Suprapubic skin (tissue), 4 donors: Measurements from ENCODE around the gene EFCAB12. TPM values are rescaled to one million over a fixed set of nuclear protein-coding genes. Genes with fewer than 3 reads are reported as not detected.

Experiments
- DNase-seq, 2 donors: peaks; one replicate each; pipeline ENCODE4 v3.0.0-alpha.2; 2019; ENCODE audit warnings: low spot score in 2 of 2
- H3K27ac ChIP-seq: fragments of 200-600 bp; sonication (generic); one replicate; pipeline ENCODE4 v1.5.1; 2019
- H3K27me3 ChIP-seq: fragments of 200-600 bp; sonication (generic); one replicate; pipeline ENCODE4 v1.5.1; 2019
- H3K36me3 ChIP-seq: fragments of 200-600 bp; sonication (generic); one replicate; pipeline ENCODE4 v1.5.1; 2019
- H3K4me1 ChIP-seq: fragments of 200-600 bp; sonication (generic); one replicate; pipeline ENCODE4 v1.5.1; 2019
- H3K4me3 ChIP-seq: fragments of 200-600 bp; sonication (generic); one replicate; pipeline ENCODE4 v1.5.1; 2019; ENCODE audit warnings: mild to moderate bottlenecking
- H3K9me3 ChIP-seq: fragments of 200-600 bp; sonication (generic); one replicate; pipeline ENCODE4 v1.5.1; 2019
- EP300 ChIP-seq: sonication (generic); formaldehyde crosslinking; IDR thresholded peaks from one replicate; pipeline ENCODE4 v1.6.1; 2017; ENCODE audit warnings: antibody characterized with exemption
- POLR2A ChIP-seq, 2 donors: fragments of 450-650 bp; IDR thresholded peaks; one replicate each; pipeline ENCODE4 v1.6.1; 2017; ENCODE audit warnings: antibody characterized with exemption in 2 of 2, mild to moderate bottlenecking in 2 of 2, moderate library complexity in 2 of 2
- POLR2AphosphoS5 ChIP-seq, 3 donors: sonication (generic); formaldehyde crosslinking; IDR thresholded peaks; one replicate each; pipeline ENCODE4 v1.6.1; 2017; ENCODE audit warnings: antibody characterized with exemption in 3 of 3
- WGBS: methylation state at CpG from one replicate; pipeline ENCODE4 v1.1.5; 2018; 5-methylcytosine and 5-hydroxymethylcytosine counted together
- total RNA-seq, 4 donors: library from RNA; depleted of rRNA; stranded (reverse); fragments of >200 nt; gene quantifications; one replicate each; pipeline ENCODE4 v1.1.0, GENCODE V29; 2016
- TF ChIP-seq, protein P1 (sequence below), 2 donors: fragments of 200-600 bp in 1 of 2; fragments of 450-650 bp in 1 of 2; sonication (generic) in 1 of 2; IDR thresholded peaks; one replicate each; pipeline ENCODE4 v1.5.1; 2016 to 2019; ENCODE audit warnings: antibody characterized with exemption in 2 of 2, mild to moderate bottlenecking in 1 of 2, moderate library complexity in 1 of 2

EFCAB12 gene
- total RNA-seq, 4 donors from 2014 or later: 0.13 to 1.1 (median 0.23) TPM; not detected in 1

- TF ChIP-seq, protein P1, sequence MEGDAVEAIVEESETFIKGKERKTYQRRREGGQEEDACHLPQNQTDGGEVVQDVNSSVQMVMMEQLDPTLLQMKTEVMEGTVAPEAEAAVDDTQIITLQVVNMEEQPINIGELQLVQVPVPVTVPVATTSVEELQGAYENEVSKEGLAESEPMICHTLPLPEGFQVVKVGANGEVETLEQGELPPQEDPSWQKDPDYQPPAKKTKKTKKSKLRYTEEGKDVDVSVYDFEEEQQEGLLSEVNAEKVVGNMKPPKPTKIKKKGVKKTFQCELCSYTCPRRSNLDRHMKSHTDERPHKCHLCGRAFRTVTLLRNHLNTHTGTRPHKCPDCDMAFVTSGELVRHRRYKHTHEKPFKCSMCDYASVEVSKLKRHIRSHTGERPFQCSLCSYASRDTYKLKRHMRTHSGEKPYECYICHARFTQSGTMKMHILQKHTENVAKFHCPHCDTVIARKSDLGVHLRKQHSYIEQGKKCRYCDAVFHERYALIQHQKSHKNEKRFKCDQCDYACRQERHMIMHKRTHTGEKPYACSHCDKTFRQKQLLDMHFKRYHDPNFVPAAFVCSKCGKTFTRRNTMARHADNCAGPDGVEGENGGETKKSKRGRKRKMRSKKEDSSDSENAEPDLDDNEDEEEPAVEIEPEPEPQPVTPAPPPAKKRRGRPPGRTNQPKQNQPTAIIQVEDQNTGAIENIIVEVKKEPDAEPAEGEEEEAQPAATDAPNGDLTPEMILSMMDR (IDR thresholded peaks at IDR 0.05): no peak
- TF ChIP-seq POLR2A (IDR thresholded peaks at IDR 0.05) (no peak), EP300 (no peak), POLR2AphosphoS5 (IDR thresholded peaks at IDR 0.05) (no peak)
- Histone ChIP-seq H3K4me1 (peaks cover 53% of the 10 kb centered on the region), H3K4me3 (peak overlapping the region; percentile 61), H3K36me3 (peaks cover 18% of the 10 kb centered on the region), H3K27ac (peak overlapping the region; percentile 95), H3K27me3 (no peaks in the 10 kb centered on the region), H3K9me3 (no peaks in the 10 kb centered on the region)
- 22% methylated on average over 9 of the region's 9 CpGs for WGBS
- no peak for DNase-seq
Measured at GRCh38 chr3:129441215-129441614, 12.8 kb upstream of the EFCAB12 start.

DNA sequence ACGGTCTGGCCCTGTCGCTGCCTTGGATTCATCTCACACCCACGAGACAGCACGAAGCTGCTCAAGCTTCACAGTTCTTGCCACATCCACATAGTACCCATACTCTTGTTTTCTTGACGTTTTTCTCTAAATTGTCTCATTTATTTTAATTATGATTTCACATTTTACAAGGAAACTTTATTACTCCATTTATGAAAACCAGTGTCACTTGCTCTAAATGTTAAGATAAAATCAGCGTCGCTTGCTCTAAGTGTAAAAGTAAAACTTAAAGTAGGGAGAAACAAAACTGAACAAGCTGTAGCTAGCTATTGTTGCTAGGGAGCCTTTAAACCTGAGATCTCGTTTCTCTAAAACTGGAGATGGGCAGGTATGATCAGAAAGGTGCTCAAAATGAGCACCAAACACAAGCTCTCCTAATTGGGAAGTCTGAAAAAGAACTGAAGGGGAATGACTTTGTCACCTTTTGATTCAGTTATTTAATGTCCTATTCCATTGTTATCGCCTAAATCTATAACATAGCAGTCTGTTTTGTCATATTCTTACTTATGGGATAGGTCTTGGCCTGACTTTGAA is 12.3 kb upstream of the EFCAB12 start:
- Histone ChIP-seq H3K9me3 (no peaks in the 10 kb centered on the region), H3K27me3 (no peaks in the 10 kb centered on the region), H3K4me1 (peaks cover 58% of the 10 kb centered on the region), H3K36me3 (peaks cover 21% of the 10 kb centered on the region), H3K4me3 (peak overlapping the region; percentile 61), H3K27ac (peak overlapping the region; percentile 95)
- 3% methylated on average over 9 of the region's 9 CpGs for WGBS
- DNase-seq: no peak
- TF ChIP-seq POLR2AphosphoS5 (IDR thresholded peaks at IDR 0.05): no peak
- no peak for TF ChIP-seq EP300
- TF ChIP-seq, protein P1 (IDR thresholded peaks at IDR 0.05): no peak
- TF ChIP-seq POLR2A (IDR thresholded peaks at IDR 0.05): no peak

- under 1% methylated on average over 45 of the region's 75 CpGs for WGBS
- peak; percentile 98 to 99 for DNase-seq
Measured at GRCh38 chr3:129439817-129440617, 11.6 kb upstream of the EFCAB12 start, which contains the start of the genes IFT122 and MBD4. Gene IFT122, plus strand, starts transcription at chr3:129440224. Its CDS starts 107 bp downstream, at chr3:129440331. Gene MBD4, minus strand, starts transcription at chr3:129439948. Its CDS starts 115 bp downstream, at chr3:129439833.

DNA sequence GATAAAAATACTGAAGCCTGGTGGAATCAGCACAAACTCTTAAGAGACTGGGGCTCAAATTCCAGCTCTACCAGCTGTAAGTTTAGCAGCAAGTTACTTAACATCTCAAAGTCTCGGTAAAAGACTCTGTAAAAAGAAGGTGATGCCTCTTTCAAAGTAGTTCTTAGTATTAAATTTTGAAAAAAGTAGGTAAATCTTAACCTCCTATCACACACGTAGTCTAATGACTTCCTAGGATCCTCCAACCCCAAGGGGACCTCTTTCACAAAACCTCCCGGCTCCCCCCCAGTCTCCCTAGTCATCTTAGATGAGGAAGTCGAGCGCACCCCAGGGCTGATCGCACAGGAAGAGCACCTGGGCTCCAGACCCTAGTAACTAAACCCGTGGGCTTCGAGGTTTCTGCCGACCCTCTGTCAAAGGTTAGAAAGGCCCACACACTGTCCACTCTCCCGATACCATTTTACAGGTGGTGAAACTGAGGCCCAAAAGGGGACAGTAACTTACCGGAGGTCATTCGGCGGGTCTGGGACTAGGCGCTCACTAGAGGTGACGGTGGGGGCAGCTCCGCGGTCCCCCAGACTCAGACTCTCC is 10.9 kb upstream of the EFCAB12 start:
- peaks cover 64% of the 10 kb centered on the region for H3K4me1 ChIP-seq
- WGBS: 0% methylated on average over 10 of the region's 17 CpGs
- TF ChIP-seq POLR2A (IDR thresholded peaks at IDR 0.05) (no peak), EP300 (no peak), POLR2AphosphoS5 (IDR thresholded peaks at IDR 0.05) (no peak)
- TF ChIP-seq, protein P1 (IDR thresholded peaks at IDR 0.05): no peak
- H3K27ac ChIP-seq: peak overlapping the region; percentile 95
- H3K9me3 ChIP-seq: no peaks in the 10 kb centered on the region
- no peaks in the 10 kb centered on the region for H3K27me3 ChIP-seq
- peak overlapping the region; percentile 61 for H3K4me3 ChIP-seq
- peak; percentile 78 to 83 for DNase-seq
- peaks cover 23% of the 10 kb centered on the region for H3K36me3 ChIP-seq

More at GRCh38 chr3:129439817-129440617, 11.6 kb upstream of the EFCAB12 start, which contains the start of the genes IFT122 and MBD4:
- TF ChIP-seq, protein P1 (IDR thresholded peaks at IDR 0.05): no peak
- TF ChIP-seq EP300 (no peak), POLR2AphosphoS5 (IDR thresholded peaks at IDR 0.05) (peak in 2 of 3 donors; percentile 59 to 65), POLR2A (IDR thresholded peaks at IDR 0.05) (peak; percentile 61 to 82)
- H3K27ac ChIP-seq: peak within 1 kb of the TSS; percentile 95
- H3K9me3 ChIP-seq: no peaks in the 10 kb centered on the region
- H3K4me3 ChIP-seq: peak within 1 kb of the TSS; percentile 61
- no peaks in the 10 kb centered on the region for H3K27me3 ChIP-seq
- H3K4me1 ChIP-seq: peaks cover 64% of the 10 kb centered on the region
- peaks cover 23% of the 10 kb centered on the region for H3K36me3 ChIP-seq
